Fibroblast of skin of left quadriceps (primary cell): ENCODE measurements around the gene KCNG3.
"Not testable (repeated sequence)": the region's sequence is repeated elsewhere in the genome, so short reads cannot be mapped to it uniquely, and the experiment has no call there.

Experiments
- DNase-seq, 2 experiments: peaks; one replicate each; pipeline ENCODE4 v3.0.0-alpha.2; 2013; ENCODE audit warnings: low read depth in 2 of 2

The KCNG3 gene

DNA sequence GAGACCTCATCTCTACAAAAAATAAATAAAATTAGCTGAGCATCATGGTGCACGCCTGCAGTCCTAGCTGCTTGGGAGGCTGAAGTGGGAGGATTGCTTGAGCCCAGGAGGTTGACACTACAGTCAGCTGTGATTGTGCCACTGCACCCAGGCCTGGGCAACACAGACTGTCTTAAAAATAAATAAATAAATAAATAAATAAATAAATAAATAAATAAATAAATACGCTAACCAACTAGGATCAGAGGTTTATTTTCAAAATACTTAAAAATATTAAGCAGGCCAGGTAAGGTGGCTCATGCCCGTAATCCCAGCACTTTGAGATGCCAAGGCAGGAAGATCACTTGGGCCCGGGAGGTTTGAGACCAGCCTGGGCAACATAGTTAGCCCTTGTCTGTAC, 63.6 kb downstream of the KCNG3 start:
- DNase-seq = no peak

- no peak for DNase-seq
These were observed 64.4 kb downstream of the KCNG3 start for GRCh38 chr2:42429352-42429751.

DNA sequence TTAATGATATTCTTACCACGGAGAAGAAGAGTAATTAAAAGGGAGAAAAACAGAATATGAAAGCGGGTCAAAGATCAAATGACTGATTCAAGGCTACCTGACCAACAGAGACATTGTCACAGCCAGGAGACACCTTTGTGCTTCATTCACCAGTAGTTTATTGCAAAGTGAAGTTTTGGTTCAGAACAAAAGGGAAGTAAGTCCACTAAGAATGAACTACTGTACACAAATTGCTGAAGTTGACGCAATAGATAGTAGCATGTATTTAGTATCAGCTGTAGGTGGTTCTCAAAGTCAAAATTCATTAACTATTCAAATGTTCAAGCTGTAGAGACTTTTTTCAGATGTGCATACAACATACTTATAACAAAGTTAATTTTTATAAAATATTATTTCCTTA, 68.1 kb downstream of the KCNG3 start:
- no peak for DNase-seq

GRCh38 chr2:42424033-42424432, 69.7 kb downstream of the KCNG3 start:
- DNase-seq = peak; percentile 32 to 39

DNA sequence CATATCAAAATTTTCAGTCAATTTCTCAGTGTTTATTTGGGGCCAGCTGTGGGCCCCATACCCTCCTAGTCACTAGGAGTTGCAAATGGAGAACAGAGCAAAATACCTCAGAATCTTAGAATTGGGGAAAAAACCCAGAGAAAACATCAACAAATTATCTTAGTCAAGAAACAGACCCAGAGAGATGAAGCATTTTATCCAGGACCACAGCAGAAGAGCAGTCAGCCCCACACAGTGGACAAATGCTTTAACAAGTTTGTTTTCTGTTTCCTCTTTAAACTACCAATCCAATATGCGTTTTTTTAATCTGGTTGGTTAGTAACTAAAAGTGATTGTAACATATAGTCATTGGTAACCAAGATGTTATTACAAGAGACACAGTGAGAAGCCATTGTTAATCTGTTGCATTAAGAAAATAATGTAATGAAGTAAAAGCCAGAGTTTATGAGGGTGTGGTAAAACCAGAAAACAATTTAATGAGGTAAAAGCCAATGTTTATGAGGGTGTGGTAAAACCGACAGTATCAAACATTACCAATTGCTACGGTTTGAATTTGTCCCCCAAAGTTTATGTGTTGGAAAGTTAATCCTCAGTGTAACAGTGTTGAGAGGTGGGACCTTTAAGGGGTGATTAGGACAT, 72.1 kb downstream of the KCNG3 start:
- no peak for DNase-seq

- DNase-seq = no peak
These were observed 72.7 kb downstream of the KCNG3 start for GRCh38 chr2:42421157-42421485.

GRCh38 chr2:42414648-42415047, 79.1 kb downstream of the KCNG3 start:
- no peak for DNase-seq

- no peak for DNase-seq
These were observed 79.6 kb downstream of the KCNG3 start for GRCh38 chr2:42414158-42414557.

DNA sequence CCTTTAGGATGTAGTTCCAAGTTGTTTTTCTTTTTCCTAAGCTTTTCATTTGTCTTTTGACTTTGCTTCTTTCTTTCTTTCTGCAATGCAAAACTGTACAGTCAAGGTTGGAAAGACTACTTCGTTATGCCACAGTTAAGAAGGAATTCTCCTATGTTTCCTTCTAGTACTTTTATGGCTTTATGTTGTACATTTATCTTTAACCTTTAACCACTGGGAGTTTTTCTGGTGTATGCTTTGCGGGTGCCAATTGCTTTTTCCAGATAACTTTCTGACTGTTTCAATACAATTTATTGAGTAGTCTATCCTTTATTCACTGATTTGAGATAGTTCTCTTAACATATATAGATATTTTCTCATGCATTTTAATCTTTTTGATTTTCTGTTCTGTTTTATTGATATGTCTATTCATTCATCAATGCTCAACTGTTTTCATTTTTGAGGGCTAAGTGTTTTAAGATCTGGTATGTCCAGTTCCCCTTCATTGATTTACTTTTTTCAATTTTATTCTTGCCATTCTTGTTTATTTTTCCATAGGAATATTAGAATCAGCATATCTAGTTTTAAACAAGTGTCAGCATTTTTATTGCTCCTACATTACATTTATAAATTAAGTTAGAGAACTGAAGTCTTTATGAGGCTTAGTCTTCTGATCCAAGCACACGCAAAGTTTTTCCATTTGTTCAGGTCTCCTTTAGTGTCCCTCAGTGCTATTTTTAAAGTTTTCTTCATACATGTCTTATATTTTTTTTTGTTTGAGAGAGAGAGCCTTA, 82.9 kb downstream of the KCNG3 start:
- no peak for DNase-seq

- DNase-seq = no peak
These were observed 85.8 kb downstream of the KCNG3 start for GRCh38 chr2:42408009-42408408.

- DNase-seq = no peak
These were observed 86.3 kb downstream of the KCNG3 start for GRCh38 chr2:42407476-42407875.

DNA sequence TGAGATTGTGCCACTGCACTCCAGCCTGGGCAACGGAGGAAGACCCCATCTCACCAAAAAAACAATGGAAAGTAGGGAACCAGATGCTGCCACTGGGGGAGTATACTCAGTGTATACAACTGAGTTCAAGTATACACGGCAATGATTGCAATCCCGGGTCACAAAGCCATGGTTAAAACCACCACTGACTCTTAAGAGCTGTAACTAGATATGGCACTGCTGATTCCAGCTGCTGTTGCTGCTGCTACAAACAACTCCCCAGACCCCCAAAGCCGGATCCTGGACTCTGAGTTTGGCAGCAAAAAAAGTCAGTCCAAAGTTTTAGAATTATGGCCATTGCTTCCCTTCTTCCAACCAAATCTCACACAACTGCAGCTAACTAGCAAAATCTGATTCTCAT, 89.1 kb downstream of the KCNG3 start:
- no peak for DNase-seq

DNA sequence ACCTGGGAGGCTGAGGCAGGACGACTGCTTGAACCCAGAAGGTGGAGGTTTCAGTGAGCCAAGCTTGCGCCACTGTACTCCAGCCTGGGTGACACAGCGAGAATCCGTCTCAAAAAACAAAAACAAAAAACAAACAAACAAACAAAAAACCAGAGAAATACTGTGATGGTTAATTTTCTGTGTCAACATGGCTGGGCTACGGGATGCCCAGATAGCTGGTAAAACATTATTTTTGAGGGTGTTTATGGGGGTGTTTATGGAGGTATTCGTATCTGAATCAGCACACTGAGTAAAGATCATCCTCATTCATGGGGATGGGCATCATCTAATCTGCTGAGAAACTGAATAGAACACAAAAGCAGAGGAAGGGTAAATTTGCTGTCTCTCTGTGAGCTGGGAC, 92.0 kb downstream of the KCNG3 start:
- no peak for DNase-seq

GRCh38 chr2:42398052-42398451, 95.7 kb downstream of the KCNG3 start:
- not testable (repeated sequence) for DNase-seq

- DNase-seq = not testable (repeated sequence)
These were observed 100.5 kb downstream of the KCNG3 start for GRCh38 chr2:42393320-42393719.

GRCh38 chr2:42392191-42392590, 101.6 kb downstream of the KCNG3 start:
- DNase-seq = no peak
